K562 (cell line): ENCODE measurements around the gene CTIF. TPM values are rescaled to one million over a fixed set of nuclear protein-coding genes. Genes with fewer than 3 reads are reported as not detected.

Source experiments
- ETV5 ChIP-seq: sonication (generic); formaldehyde crosslinking; IDR thresholded peaks from 2 replicates; pipeline ENCODE4 v1.4.0; 2020; ENCODE audit warnings: low read depth, mild to moderate bottlenecking, missing genetic modification reagents
- GATAD2A ChIP-seq: fragments of 450-650 bp; IDR thresholded peaks from 2 replicates; pipeline ENCODE4 v1.6.1; 2017
- HLTF ChIP-seq: fragments of 450-650 bp; IDR thresholded peaks from 2 replicates; pipeline ENCODE4 v1.6.1; 2016
- KDM5B ChIP-seq: fragments of 200-600 bp; sonication (generic); IDR thresholded peaks from 2 replicates; pipeline ENCODE4 v1.6.1; 2012; ENCODE audit warnings: low read depth, mild to moderate bottlenecking, moderate library complexity, low read length, control low read depth, inconsistent platforms; ENCODE audit not compliant: insufficient replicate concordance
- KLF13 ChIP-seq: fragments of 450-650 bp; IDR thresholded peaks from 2 replicates; pipeline ENCODE4 v1.6.1; 2016; ENCODE audit warnings: missing genetic modification characterization, low read depth, mild to moderate bottlenecking, missing compliant biosample characterization, moderate library complexity, borderline replicate concordance
- MAFK ChIP-seq: IDR thresholded peaks from 2 replicates; pipeline ENCODE4 v1.6.1; 2011; ENCODE audit warnings: low read length, improper control_type of control experiment
- MEF2A ChIP-seq: IDR thresholded peaks from 2 replicates; pipeline ENCODE4 v1.6.1; 2011; ENCODE audit warnings: low read depth, mild to moderate bottlenecking, low read length, moderate library complexity; ENCODE audit not compliant: control insufficient read depth
- NFATC3 ChIP-seq: fragments of 450-650 bp; IDR thresholded peaks from 2 replicates; pipeline ENCODE4 v1.6.1; 2017; ENCODE audit warnings: mild to moderate bottlenecking
- NFE2 ChIP-seq: IDR thresholded peaks from 2 replicates; pipeline ENCODE4 v1.6.1; 2014; ENCODE audit warnings: antibody characterized with exemption, low read depth
- NFRKB ChIP-seq: fragments of 450-650 bp; IDR thresholded peaks from 2 replicates; pipeline ENCODE4 v1.6.1; 2016; ENCODE audit warnings: low read depth
- NR2F6 ChIP-seq: fragments of 450-650 bp; formaldehyde crosslinking; IDR thresholded peaks from 2 replicates; pipeline ENCODE4 v1.4.0; 2020; ENCODE audit warnings: mild to moderate bottlenecking
- RB1 ChIP-seq: fragments of 450-650 bp; IDR thresholded peaks from 2 replicates; pipeline ENCODE4 v1.6.1; 2017; ENCODE audit warnings: low read depth, mild to moderate bottlenecking
- TARDBP ChIP-seq: fragments of 450-650 bp; IDR thresholded peaks from 2 replicates; pipeline ENCODE4 v1.6.1; 2016
- ZNF133 ChIP-seq: fragments of 250-450 bp; sonication (Bioruptor Pico); IDR thresholded peaks from 2 replicates; pipeline ENCODE4 v1.4.0; 2020; ENCODE audit warnings: mild to moderate bottlenecking
- ZNF408 ChIP-seq: fragments of 250-450 bp; sonication (Bioruptor Pico); IDR thresholded peaks from 2 replicates; pipeline ENCODE4 v1.4.0; 2020; ENCODE audit warnings: low read depth, mild to moderate bottlenecking, moderate library complexity
- ZNF766 ChIP-seq: fragments of 200-800 bp; sonication (Bioruptor generic); conservative IDR thresholded peaks from 2 replicates; pipeline ENCODE4 v1.6.1; 2016; ENCODE audit warnings: missing genetic modification characterization, missing compliant biosample characterization
- polyA plus RNA-seq, 8 experiments: library from polyadenylated mRNA; depleted of rRNA in 4 of 8; stranded (reverse) in 5 of 8; unstranded in 3 of 8; fragments of >200 nt; fragmentation: Nextera tagmentation in 2 of 8; fragmentation: Illumina TruSeq in 1 of 8; extraction: Ambion mirVana in 2 of 8; extraction: Trizol in 1 of 8; gene quantifications; 2 replicates each; pipeline versions ENCODE4 v1.2.1 to v1.2.3, GENCODE V29; 2011 to 2014; ENCODE audit warnings: inconsistent platforms in 1 of 8, missing spikeins in 1 of 8
- total RNA-seq, 7 experiments: library from RNA; depleted of rRNA in 6 of 7; stranded (reverse); fragments of >200 nt in 6 of 7; fragmentation: Illumina TruSeq in 2 of 7; extraction: Trizol in 2 of 7; gene quantifications; 2 replicates each; pipeline versions ENCODE4 v1.2.1 to v1.2.3, GENCODE V29; 2011 to 2021; ENCODE audit warnings: low replicate concordance in 1 of 7
- TF ChIP-seq, protein P1 (sequence below): fragments of 450-650 bp; conservative IDR thresholded peaks from 2 replicates; pipeline ENCODE4 v1.6.1; 2016; ENCODE audit warnings: missing genetic modification characterization, low read depth, mild to moderate bottlenecking, missing compliant biosample characterization, moderate library complexity
- TF ChIP-seq, protein P2 (sequence below): fragments of 450-650 bp; IDR thresholded peaks from 2 replicates; pipeline ENCODE4 v1.6.1; 2016; ENCODE audit warnings: mild to moderate bottlenecking
- TF ChIP-seq, protein P3 (sequence below), 2 experiments: fragments of 450-650 bp; formaldehyde crosslinking in 1 of 2; IDR thresholded peaks; 2 replicates each; pipeline versions ENCODE4 v1.4.0 to v1.6.1; 2014 to 2020; ENCODE audit warnings: mild to moderate bottlenecking in 2 of 2, borderline replicate concordance in 1 of 2, low read depth in 1 of 2

The CTIF gene
- total and polyA plus RNA-seq, 9 of the 15 experiments (the other 6 are each of a cell fraction or from before 2014, with no cell fraction given) = 0.17 to 11.5 (median 2.2) TPM

DNA sequence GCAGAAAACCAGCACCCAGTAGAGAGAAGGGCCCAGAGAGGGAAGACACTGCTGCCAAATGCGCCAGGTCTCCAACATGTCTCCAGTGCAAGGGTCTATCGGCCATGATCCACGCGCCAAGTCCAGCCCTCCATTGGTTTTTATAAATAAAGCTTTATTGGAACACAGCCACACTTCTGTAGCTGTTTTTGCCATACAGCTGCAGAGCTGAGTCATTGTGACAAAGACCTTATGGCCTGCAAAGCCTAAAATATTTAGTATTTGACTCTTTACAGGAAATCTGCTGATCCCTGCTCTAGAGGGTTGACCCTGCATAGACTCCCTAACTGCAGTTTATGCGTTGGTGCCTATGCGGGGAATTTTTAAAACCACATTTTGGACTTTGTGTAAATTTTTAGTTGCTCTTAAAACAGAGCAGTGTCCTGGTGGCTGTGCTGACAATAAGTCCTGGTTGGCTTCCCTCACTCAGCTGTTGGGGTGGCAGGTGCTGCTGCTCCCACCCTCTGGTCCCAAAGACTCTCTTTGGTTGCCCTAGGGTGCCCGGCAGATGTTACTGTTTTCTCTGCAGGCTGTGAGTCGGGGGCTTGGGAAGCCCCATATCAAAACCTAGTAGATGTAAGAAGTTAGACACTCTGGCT lies 154.9 kb downstream of the CTIF start (continued):
- TF ChIP-seq, protein P1, sequence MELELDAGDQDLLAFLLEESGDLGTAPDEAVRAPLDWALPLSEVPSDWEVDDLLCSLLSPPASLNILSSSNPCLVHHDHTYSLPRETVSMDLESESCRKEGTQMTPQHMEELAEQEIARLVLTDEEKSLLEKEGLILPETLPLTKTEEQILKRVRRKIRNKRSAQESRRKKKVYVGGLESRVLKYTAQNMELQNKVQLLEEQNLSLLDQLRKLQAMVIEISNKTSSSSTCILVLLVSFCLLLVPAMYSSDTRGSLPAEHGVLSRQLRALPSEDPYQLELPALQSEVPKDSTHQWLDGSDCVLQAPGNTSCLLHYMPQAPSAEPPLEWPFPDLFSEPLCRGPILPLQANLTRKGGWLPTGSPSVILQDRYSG = peak; percentile 72; the same call in 1 of the 2 replicates
- TF ChIP-seq, protein P2, sequence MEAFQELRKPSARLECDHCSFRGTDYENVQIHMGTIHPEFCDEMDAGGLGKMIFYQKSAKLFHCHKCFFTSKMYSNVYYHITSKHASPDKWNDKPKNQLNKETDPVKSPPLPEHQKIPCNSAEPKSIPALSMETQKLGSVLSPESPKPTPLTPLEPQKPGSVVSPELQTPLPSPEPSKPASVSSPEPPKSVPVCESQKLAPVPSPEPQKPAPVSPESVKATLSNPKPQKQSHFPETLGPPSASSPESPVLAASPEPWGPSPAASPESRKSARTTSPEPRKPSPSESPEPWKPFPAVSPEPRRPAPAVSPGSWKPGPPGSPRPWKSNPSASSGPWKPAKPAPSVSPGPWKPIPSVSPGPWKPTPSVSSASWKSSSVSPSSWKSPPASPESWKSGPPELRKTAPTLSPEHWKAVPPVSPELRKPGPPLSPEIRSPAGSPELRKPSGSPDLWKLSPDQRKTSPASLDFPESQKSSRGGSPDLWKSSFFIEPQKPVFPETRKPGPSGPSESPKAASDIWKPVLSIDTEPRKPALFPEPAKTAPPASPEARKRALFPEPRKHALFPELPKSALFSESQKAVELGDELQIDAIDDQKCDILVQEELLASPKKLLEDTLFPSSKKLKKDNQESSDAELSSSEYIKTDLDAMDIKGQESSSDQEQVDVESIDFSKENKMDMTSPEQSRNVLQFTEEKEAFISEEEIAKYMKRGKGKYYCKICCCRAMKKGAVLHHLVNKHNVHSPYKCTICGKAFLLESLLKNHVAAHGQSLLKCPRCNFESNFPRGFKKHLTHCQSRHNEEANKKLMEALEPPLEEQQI = no peak
- TF ChIP-seq ZNF133 (CRISPR knock-in tag) = no peak
- no peak for TF ChIP-seq KLF13 (tag)
- TF ChIP-seq KDM5B = no peak
- no peak for TF ChIP-seq NFATC3
- TF ChIP-seq NFE2 = peak; percentile 85
- TF ChIP-seq GATAD2A = no peak
- TF ChIP-seq, protein P3, sequence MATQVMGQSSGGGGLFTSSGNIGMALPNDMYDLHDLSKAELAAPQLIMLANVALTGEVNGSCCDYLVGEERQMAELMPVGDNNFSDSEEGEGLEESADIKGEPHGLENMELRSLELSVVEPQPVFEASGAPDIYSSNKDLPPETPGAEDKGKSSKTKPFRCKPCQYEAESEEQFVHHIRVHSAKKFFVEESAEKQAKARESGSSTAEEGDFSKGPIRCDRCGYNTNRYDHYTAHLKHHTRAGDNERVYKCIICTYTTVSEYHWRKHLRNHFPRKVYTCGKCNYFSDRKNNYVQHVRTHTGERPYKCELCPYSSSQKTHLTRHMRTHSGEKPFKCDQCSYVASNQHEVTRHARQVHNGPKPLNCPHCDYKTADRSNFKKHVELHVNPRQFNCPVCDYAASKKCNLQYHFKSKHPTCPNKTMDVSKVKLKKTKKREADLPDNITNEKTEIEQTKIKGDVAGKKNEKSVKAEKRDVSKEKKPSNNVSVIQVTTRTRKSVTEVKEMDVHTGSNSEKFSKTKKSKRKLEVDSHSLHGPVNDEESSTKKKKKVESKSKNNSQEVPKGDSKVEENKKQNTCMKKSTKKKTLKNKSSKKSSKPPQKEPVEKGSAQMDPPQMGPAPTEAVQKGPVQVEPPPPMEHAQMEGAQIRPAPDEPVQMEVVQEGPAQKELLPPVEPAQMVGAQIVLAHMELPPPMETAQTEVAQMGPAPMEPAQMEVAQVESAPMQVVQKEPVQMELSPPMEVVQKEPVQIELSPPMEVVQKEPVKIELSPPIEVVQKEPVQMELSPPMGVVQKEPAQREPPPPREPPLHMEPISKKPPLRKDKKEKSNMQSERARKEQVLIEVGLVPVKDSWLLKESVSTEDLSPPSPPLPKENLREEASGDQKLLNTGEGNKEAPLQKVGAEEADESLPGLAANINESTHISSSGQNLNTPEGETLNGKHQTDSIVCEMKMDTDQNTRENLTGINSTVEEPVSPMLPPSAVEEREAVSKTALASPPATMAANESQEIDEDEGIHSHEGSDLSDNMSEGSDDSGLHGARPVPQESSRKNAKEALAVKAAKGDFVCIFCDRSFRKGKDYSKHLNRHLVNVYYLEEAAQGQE (IDR thresholded peaks at IDR 0.05; ENCODE audit: borderline replicate concordance) = no peak
- TF ChIP-seq, protein P3 (CRISPR knock-in tag; IDR thresholded peaks at IDR 0.05; ENCODE audit: low read depth) = no peak
- peak; percentile 67 for TF ChIP-seq MAFK
- TF ChIP-seq ETV5 (CRISPR knock-in tag) = no peak
- no peak for TF ChIP-seq HLTF
- 0 out of 2 replicates have a peak, but pooled peaks have one; percentile 41 for TF ChIP-seq NFRKB
- no peak for TF ChIP-seq ZNF766 (CRISPR knock-in tag)
- no peak for TF ChIP-seq ZNF408
- TF ChIP-seq TARDBP = no peak
- no peak for TF ChIP-seq RB1
- TF ChIP-seq NR2F6 = no peak
- no peak for TF ChIP-seq MEF2A
